Lower leg skin (tissue), 3 donors: ENCODE measurements around the gene ZNF462.

Source experiments
- POLR2A ChIP-seq, 2 donors: fragments of 450-650 bp; IDR thresholded peaks; one replicate each; pipeline ENCODE4 v1.6.1; 2016 to 2017; ENCODE audit warnings: antibody characterized with exemption in 2 of 2, mild to moderate bottlenecking in 1 of 2, moderate library complexity in 1 of 2
- TF ChIP-seq, protein P1 (sequence below), 3 donors: fragments of 450-650 bp; IDR thresholded peaks; one replicate each; pipeline ENCODE4 v1.5.1; 2016; ENCODE audit warnings: antibody characterized with exemption in 3 of 3, mild to moderate bottlenecking in 3 of 3, moderate library complexity in 2 of 3

DNA sequence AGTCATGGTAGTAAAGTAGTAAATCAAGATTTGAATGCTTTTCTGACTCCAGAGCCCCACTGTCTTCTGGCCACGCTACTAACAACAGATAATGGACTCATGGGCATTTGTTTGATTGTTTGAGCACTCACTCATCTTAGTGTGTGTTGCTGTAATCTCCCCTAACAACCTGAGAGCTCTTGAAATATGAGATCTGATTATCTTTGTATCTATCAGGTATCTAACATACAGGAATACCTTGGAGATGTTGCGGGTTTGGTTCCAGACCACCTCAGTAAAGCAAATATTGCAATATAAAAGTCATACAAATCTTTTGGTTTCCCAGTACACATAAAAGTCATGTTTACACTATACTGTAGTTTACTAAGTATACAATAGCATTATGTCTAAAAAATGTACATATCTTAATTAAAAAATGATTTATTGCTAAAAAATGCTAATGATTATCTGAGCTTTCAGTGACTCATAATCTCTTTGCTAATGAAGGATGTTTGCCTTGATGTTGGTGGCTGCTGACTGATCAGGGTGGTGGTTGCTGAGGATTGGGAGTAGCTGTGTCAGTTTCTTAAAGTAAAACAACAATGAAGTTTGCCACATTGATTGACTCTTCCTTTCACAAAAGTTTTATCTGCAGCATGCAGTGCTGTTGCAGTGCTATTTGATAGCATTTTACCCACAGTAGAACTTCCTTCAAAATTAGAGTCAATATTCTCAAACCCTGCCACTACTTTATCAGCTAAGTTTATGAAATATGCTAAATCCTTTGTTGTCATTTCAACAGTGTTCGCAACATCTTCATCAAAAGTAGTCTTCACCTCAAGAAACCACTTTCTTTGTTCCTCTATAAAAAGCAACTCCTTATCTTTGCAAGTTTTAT is 92.2 kb downstream of the ZNF462 start:
- TF ChIP-seq, protein P1, sequence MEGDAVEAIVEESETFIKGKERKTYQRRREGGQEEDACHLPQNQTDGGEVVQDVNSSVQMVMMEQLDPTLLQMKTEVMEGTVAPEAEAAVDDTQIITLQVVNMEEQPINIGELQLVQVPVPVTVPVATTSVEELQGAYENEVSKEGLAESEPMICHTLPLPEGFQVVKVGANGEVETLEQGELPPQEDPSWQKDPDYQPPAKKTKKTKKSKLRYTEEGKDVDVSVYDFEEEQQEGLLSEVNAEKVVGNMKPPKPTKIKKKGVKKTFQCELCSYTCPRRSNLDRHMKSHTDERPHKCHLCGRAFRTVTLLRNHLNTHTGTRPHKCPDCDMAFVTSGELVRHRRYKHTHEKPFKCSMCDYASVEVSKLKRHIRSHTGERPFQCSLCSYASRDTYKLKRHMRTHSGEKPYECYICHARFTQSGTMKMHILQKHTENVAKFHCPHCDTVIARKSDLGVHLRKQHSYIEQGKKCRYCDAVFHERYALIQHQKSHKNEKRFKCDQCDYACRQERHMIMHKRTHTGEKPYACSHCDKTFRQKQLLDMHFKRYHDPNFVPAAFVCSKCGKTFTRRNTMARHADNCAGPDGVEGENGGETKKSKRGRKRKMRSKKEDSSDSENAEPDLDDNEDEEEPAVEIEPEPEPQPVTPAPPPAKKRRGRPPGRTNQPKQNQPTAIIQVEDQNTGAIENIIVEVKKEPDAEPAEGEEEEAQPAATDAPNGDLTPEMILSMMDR (IDR thresholded peaks at IDR 0.05) = no peak
- no peak for TF ChIP-seq POLR2A (IDR thresholded peaks at IDR 0.05)
